Measurements from ENCODE around the gene SMPD1.

- no peak for TF ChIP-seq CTCF (IDR thresholded peaks at IDR 0.05)
- TF ChIP-seq EZH2 (IDR thresholded peaks at IDR 0.05; ENCODE audit: borderline replicate concordance, insufficient read depth, low read depth, low read length, poor library complexity, severe bottlenecking) = no peak
Measured at GRCh38 chr11:6357222-6357621, 33.1 kb upstream of the SMPD1 start.

Data from B cell (primary cell).